Adipose tissue (tissue), 3 donors: ENCODE results near the gene TTC9. TPM values are rescaled to one million over a fixed set of nuclear protein-coding genes. Genes with fewer than 3 reads are reported as not detected.

ENCODE experiments used
- H3K27ac ChIP-seq: one replicate; pipeline ENCODE4 v1.5.1; 2013; ENCODE audit warnings: low read depth, low read length
- WGBS, 3 donors: extraction: QIAGEN DNeasy Blood & Tissue Kit; methylation state at CpG; one replicate each; pipeline ENCODE4 v1.1.7; 2013; 5-methylcytosine and 5-hydroxymethylcytosine counted together
- polyA plus RNA-seq, 3 donors: library from polyadenylated mRNA; stranded (reverse); fragments of 200-250 nt; gene quantifications; one replicate each; pipeline ENCODE4 v1.2.3, GENCODE V29; 2013
- donor health status: healthy with polysubstance abuse.
- donor health status: Bipolar disorder and iron deficiency.
- donor health status: healthy.

The TTC9 gene
- polyA plus RNA-seq, 3 donors = 0.56 to 1.2 (median 0.79) TPM

DNA sequence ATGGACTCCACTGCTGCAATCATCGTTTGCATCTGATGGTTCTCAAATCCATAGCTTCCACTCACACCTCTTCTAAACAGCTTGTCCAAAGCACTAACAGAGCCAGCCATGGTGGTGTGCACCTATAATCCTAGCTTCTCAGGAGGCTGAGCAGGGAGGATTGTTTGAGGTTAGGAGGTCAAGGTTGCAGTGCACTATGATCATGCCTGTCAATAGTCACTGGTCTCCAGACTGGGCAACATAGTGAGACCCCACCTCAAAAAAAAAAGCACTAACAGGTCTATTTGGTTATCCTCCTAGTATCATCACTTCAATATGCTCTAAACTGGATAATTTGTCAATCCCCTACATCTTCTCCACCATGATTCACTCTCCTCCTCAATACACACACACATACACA, 63.2 kb downstream of the TTC9 start:
- 78 to 94% (median 92%) methylated on average over 1 of the region's 1 CpG for WGBS, 3 donors
- H3K27ac ChIP-seq = no peak overlapping the region

DNA sequence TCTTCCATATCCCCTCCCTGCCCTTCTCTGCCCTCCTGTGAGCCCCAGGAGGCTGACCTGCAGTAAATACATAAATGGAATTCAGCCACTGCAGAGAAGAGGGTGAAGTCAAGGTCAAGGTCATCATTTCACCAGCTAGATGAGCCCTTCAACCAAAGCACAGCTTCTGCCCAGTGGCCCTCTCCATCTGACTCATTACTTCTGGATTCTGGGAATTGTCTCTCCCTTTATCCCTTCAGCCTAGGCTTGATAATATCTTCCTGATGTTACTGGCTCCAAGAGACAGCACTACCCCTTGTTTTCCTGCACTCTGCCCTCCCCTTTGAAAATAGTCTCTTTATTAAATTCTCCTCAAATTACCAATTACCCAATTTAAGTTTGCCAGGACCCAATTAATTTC, 64.5 kb downstream of the TTC9 start:
- H3K27ac ChIP-seq = no peak overlapping the region

DNA sequence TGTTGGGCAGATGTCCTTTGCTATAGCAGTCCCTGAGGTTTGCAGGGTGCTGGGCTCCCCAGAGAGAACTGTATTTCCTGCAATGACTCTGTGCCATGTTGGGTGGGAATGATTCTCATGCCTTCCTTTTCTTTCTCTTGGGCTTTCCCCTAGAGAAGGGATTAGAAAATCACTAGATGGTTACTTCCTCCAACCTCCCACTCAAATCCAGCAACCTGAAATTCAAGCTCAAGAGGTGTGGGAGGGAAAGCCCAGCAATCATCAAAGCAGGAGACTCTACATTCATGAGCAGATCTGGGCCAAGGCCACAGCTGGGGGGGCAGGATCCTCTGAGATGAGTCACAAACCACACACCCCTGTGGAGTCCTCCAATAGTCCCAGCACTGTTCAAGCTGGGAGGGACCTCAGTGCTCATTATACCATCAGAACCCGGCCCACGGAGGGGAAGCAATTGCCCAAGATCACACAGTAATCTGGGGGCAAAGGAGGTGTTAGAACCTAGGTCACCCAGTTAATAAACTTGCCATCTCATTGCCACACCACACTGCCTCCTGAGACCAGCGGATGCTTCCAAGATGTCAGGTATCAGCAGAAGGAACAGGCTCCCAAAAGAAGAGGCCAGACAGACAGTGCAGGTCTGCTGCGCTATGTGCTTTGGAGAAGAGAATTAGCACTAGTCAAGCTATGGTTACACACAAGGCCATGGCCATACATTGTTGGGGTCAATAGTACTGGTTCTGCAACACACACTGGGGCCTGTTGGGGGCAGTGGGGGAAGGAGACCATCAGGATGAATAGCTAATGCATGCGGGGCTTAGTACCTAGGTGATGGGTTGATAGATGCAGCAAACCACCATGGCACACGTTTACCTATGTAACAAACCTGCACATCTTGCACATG, 65.7 kb downstream of the TTC9 start:
- WGBS, 3 donors = 73 to 87% (median 74%) methylated on average over 6 of the region's 6 CpGs

DNA sequence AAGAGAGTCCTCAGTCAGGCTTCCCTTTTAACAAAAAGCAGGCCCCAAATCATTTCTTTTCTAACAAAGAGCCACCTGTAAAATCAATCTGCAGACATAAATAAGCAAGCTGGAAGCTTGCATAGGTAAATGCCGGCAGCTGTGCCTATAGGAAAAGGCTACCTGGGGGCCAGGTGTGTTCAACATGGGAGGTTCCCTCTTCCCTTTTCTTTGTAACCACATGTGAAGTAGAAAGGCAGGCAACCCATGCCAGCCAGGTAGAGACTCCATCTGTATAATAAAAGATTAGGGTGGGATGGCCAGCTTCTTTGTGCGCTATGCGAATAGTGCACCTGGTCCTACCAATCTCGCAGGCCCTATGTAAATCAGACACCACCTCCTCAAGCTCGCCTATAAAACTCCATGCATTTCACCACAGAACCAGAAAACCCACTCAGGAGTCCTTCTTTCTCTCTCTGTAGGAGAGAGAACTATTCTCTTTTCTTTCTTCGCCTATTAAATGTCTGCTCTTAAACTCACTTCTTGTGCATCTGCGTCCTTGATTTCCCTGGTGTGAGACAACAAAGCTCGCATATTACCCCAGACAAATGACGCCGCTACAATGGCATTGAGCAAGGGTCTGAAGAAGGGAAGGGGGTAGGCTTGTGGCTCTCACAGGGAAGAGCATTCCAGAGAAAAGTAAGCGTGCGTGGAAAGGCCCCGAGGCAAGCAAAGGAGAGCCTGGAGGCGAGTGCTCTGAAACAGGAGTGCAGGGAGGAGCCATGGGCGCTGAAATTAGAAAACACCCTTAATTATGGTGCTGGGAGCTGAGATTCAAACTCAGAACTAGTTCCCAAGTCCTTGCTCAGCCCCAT, 67.2 kb downstream of the TTC9 start:
- no peak overlapping the region for H3K27ac ChIP-seq
- 82 to 83% (median 83%) methylated on average over 15 of the region's 15 CpGs for WGBS, 3 donors

More for the DNA sequence above, 65.7 kb downstream of the TTC9 start:
- H3K27ac ChIP-seq = no peak overlapping the region

DNA sequence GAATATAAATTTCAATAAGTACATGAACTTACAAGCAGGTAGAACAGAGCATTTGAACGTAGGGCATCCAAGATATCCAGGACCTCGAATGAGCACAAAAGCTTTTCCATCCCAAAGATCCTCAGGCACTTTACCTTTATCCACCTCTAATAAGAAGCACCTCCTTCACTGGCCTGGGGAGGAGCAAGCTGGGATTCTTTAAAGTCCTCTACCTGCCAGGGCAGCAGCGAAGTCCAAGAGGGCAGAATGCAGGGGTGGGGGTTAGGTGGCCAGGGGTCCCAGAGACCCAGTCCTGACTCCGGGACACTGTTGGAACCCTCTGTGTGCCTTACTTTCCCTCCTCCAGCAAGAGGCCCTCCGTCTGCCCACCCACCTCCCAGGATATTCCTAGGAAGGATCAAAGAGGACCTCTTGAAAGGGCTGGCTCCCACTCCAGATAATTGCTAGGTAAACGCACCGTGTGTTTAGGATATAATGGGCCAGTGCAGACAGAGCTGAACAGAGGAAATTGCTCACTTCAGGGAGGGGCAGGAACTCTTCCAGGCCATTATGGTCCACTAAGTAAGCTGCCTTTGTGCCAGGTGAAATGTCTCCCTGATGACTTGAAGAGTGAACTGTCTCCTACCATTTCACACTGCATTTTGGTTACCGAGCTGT, 68.1 kb downstream of the TTC9 start:
- WGBS, 3 donors = 65 to 68% (median 66%) methylated on average over 8 of the region's 8 CpGs
- no peak overlapping the region for H3K27ac ChIP-seq

DNA sequence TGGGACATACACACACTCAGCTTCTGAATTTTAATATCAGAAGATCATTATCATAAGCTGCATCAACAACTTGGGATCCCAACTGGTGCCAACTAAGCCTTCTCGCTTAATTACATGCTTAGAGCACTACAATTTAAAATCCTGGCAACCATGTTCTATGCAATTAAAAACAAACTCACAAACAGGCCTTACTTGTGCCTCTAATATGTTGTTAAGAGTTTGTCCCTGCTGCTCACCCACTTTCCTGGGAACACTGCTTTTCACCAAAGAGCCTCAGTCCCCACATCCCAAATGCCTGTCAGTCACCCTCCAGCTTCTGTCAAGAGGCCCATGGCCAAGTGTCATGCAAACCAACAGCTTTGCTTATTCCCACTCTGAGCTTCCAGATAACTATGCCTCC, 69.7 kb downstream of the TTC9 start:
- 93 to 100% (median 98%) methylated on average over 1 of the region's 1 CpG for WGBS, 3 donors
- no peak overlapping the region for H3K27ac ChIP-seq

DNA sequence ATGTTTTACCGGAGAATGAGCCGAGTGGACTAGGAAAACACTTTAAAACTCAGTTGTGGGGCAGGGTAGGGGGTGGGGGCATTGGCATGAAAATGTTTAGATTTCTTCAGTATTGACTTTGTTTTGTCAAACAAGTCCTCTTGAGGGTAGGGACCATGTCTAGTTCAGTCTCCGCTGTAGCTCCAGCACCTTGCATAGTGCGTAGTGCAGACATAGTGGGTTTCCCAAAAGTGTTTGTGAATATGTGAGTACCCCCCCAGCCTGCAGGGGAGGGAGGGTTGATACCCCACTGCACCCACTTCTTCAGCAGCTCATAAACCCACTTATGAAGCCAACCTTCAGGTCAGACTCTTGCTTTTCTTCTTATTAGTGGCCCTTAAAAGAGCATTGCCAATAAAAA, 71.4 kb downstream of the TTC9 start:
- no peak overlapping the region for H3K27ac ChIP-seq
- WGBS, 3 donors = 83 to 91% (median 84%) methylated on average over 4 of the region's 4 CpGs

DNA sequence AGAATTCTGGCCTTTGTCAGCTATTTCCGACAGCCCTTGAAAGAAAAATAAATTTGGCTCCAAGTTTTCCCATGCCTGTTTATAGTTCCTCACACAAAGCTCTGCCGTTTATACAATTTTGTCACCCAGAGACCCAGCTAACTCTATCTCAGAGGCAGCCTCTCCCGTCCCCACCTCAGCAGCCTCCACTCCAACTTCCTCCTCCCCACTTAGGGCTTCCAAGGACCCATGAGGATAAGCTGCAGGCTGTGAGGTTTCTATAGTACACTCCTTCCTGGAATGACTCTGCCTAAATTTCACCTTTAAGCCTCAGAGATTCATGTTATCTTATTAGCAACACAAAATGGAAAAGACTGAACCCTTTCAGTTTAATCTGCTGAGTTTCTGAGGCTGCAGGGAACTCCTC, 71.8 kb downstream of the TTC9 start:
- H3K27ac ChIP-seq = no peak overlapping the region
- WGBS, 3 donors = 36 to 45% (median 38%) methylated on average over 3 of the region's 3 CpGs

DNA sequence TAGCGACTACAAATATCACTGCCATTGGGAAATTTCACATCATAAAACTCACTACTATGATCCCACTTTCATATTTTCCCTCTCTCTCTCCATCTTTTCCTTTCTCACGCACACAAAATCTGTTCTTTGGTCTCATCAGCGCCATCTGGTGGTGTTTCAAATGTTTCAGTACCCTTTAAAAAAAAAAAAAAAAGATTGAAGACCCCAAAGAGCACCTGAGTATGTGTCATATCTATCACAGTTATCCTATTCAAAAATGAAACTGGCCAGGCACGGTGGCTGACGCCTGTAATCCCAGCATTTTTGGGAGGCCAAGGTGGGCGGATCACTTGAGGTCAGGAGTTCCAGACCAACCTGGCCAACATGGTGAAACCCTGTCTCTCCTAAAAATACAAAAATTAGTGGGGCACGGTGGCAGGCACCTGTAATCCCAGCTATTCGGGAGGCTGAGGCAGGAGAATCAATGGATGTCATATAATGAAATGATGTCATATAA, 72.4 kb downstream of the TTC9 start:
- H3K27ac ChIP-seq = no peak overlapping the region
- 15 to 20% (median 17%) methylated on average over 8 of the region's 8 CpGs for WGBS, 3 donors

DNA sequence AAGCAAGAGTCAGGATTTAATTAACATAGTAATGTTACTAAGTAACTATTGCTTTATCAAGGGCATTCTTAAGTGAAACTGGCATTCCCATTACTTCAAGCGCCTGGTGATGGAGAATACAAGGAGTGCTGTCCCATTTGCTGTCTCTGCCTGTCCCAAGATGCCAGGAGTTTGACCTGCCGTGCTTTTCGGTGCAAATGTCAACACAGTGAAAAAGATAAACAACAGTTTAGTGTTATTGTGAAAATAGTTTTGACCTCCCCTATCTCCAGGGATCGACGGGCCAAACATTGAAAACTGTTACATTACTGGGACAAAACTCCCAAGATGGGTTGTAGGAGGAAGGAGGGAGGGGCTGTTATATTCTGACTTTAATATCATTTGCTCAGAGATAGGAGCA, 74.8 kb downstream of the TTC9 start:
- H3K27ac ChIP-seq = no peak overlapping the region
- WGBS, 3 donors = 27 to 53% (median 51%) methylated on average over 5 of the region's 5 CpGs

DNA sequence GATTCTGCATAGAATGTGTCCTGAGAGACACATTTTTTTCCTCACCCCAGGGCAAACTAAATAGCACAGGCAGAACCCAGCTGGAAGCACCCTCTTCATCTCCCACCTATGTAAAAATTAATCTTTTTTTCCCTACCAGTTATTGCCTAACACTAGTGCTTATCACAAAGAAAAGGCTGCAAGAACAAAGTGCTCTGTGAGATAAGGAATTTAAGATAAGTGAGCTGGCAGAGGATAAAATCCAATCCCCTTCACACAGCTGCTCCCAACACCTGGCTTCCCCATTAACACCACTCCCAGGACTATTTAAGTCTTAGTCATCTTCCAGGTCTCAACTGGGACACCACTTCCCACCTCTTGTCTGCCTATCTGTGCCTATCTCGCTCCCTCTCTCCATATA, 75.2 kb downstream of the TTC9 start:
- WGBS, 3 donors = 35 to 77% (median 65%) methylated on average over 1 of the region's 1 CpG
- no peak overlapping the region for H3K27ac ChIP-seq

DNA sequence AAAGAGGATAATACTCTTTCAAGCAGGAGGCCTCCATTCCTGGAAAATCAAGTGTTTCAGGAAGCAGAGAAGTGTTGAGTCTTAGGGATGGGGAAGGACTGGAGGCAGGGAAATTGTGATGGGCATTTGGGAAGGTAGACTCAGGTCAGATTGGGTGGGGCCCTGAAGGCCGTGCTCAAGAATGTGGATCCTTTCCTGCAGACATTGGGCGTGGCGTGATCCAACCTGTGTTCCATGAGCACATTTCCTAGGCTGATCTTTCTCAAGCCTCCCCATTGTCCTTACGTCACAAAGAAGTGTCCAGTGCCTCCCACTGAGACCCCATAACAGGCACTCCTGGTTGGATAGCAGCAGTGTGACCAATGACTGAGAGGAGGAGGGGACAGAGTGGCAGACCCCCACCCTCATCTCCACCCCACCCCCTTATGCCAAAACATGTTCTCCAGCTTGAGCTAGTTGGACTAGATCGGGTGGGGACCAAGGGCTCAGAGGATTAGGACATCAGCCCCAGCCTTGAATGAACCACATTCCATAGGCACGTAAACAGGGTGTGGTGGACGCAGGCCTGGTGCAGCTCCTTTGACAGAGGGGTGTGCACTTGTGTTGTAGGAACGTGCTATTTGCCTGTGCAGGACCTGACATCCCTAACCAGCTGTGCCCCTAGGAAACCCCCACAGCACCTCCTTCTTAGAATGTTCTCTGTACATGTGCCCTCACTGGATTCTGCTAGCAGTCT, 76.8 kb downstream of the TTC9 start:
- 80 to 91% (median 85%) methylated on average over 8 of the region's 8 CpGs for WGBS, 3 donors
- no peak overlapping the region for H3K27ac ChIP-seq

DNA sequence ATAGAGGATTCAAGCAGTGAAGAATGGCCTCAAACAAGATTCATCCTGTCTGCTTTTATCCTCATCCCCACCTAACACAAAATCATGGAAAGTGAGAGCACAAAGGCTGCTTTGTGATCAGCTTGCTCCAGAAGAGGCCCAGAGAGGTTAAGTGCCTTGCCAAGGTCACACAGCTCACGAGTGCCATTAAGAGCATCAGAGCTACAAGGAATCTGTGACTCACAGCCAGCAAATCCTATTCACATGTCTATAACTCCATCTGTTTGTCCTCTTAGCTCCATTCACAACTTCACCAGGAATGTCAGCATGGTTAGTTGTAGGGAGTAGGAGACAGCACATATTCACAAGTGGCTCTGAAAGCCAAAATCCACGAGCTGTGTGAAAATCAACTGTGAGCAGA, 79.8 kb downstream of the TTC9 start:
- WGBS, 3 donors = 68 to 80% (median 77%) methylated on average over 2 of the region's 2 CpGs
- no peak overlapping the region for H3K27ac ChIP-seq

DNA sequence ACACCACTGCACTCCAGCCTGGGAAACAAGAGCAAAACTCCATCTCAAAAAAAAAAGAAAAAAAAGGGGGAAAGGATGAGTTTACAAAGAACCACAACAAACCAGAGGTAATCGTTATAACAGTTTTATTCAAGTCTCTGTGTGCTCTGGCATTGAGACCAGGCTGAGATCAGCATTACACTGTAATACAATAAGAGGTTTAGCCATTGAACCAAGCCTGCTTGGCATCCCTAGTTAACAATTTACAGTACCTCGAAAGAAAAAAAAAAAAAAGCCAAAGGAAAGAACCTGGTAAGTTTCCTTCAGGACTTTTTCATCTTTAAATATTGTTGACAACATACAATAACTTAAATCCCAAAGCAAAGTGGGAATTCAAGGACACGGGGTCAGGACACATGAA, 80.7 kb downstream of the TTC9 start:
- H3K27ac ChIP-seq = no peak overlapping the region
- 48 to 88% (median 80%) methylated on average over 3 of the region's 3 CpGs for WGBS, 3 donors

DNA sequence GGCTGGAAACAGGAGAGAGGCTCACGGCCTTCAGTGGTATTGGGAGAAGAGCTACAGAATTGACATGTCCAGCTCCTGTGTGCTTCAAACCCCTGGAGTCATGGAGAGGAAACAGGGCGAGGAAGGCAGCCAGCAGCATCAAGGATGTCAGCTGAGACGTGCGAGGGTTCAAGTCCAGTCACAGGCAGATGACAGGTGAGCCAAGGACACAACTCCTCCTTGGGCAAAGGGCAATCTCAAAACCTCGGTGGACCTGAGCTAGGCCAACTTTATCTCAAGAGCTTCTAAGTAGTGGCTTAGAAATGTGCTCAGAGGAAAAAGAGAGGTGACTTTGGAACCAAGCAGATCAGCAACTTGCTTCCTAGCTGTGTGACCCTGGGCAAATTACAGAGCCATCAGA, 81.6 kb downstream of the TTC9 start:
- H3K27ac ChIP-seq = no peak overlapping the region
- 72 to 88% (median 86%) methylated on average over 5 of the region's 5 CpGs for WGBS, 3 donors

DNA sequence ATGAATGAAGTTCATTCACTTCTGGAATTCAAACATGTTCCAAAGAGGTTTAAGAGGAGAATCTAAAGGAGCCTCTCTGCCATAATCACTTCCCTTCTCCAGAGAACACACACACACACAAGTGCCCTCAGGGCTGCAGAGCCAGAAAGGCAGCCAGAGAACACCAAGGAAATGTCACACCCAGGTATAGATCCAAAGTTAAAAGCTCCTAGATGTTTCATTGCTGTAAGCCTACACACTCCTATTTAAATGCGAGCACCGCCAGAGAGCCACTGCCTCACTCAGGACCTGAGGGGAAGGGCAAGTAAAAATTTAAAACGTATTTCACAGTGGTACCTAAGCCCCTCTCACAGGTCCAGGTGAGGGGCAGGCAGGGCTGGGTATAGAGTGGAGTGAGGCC, 82.4 kb downstream of the TTC9 start:
- WGBS, 3 donors = 81 to 83% (median 83%) methylated on average over 3 of the region's 3 CpGs
- H3K27ac ChIP-seq = no peak overlapping the region

DNA sequence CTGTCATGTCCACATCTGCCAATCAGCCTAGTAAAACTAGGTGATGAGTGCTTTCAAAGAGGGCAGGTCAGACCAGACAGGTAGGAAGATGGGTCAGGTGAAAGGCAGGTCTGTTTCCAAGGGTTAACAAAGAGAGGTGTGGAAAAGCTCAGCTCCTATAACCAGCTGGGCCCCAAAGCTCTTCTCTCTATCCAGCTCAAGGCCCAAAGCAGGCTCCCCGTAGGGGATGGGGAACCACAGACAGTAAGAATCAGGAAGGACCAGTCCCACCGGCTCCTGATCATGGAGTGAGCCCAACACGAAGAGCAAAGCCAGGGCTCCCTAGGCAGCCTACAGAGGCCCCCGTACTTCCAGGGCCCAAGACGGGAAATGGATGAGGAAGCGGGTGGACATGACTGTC, 83.2 kb downstream of the TTC9 start:
- no peak overlapping the region for H3K27ac ChIP-seq
- 84 to 90% (median 85%) methylated on average over 6 of the region's 6 CpGs for WGBS, 3 donors
